IMR-90 (cell line): Measurements from ENCODE around the gene B3GNT9. TPM values are rescaled to one million over a fixed set of nuclear protein-coding genes. Genes with fewer than 3 reads are reported as not detected.

Experiments
- ATAC-seq: fragments of 200-7000 bp; cut with Tn5 transposase; 2 replicates; pipeline ENCODE4 v1.9.1; 2020; ENCODE audit warnings: low read depth, mild to moderate bottlenecking, moderate library complexity
- BruUV-seq: library from RNA; stranded (reverse); fragments of 400-500 nt; replicated peaks from 2 replicates; lab custom pipeline; 2021; lab: Mats Ljungman, UMichigan
- CTCF ChIA-PET: fragments of 300-600 bp; formaldehyde crosslinking; extraction: SDS; loops from one replicate; lab custom pipeline; 2021; ENCODE audit warnings: antibody characterized with exemption; lab: Yijun Ruan, JAX
- POLR2A ChIA-PET: fragments of 300-600 bp; sonication (Branson Sonifier 250); formaldehyde crosslinking; loops from one replicate; lab custom pipeline; 2022; ENCODE audit warnings: antibody characterized with exemption; ENCODE audit not compliant: unreplicated experiment; lab: Charles Lee
- DNase-seq: peaks from one replicate; pipeline ENCODE4 v3.0.0; 2013
- H2AFZ ChIP-seq: replicated peaks from 2 replicates; pipeline ENCODE3; 2013; ENCODE audit warnings: low read length, mild to moderate bottlenecking; ENCODE audit not compliant: poor library complexity
- H2AK5ac ChIP-seq: 2 replicates; pipeline ENCODE4 v1.6.1; 2013; ENCODE audit warnings: low read depth, low read length, inconsistent platforms
- H2AK9ac ChIP-seq: replicated peaks from 2 replicates; pipeline ENCODE3; 2013; ENCODE audit warnings: mild to moderate bottlenecking, low read depth, low read length, moderate library complexity; ENCODE audit not compliant: poor library complexity
- H2BK120ac ChIP-seq: 2 replicates; pipeline ENCODE4 v1.6.1; 2013; ENCODE audit warnings: low read depth, low read length, inconsistent platforms
- H2BK15ac ChIP-seq: 3 replicates; pipeline ENCODE4 v1.6.1; 2013; ENCODE audit warnings: low read depth, low read length, inconsistent platforms
- H2BK20ac ChIP-seq: 2 replicates; pipeline ENCODE4 v1.6.1; 2013; ENCODE audit warnings: low read depth, mild to moderate bottlenecking, inconsistent platforms, low read length, moderate library complexity
- H2BK5ac ChIP-seq: 2 replicates; pipeline ENCODE4 v1.6.1; 2013; ENCODE audit warnings: mild to moderate bottlenecking, low read depth, low read length, inconsistent platforms; ENCODE audit not compliant: poor library complexity, severe bottlenecking
- H3K14ac ChIP-seq: replicated peaks from 2 replicates; pipeline ENCODE4 v1.6.1; 2013; ENCODE audit warnings: low read depth, low read length, inconsistent platforms
- H3K18ac ChIP-seq: 2 replicates; pipeline ENCODE4 v1.6.1; 2013; ENCODE audit warnings: low read depth, low read length, control low read depth
- H3K23ac ChIP-seq: 2 replicates; pipeline ENCODE4 v1.6.1; 2013; ENCODE audit warnings: low read depth, low read length, inconsistent platforms
- H3K27ac ChIP-seq: 2 replicates; pipeline ENCODE4 v1.5.1; 2013; ENCODE audit warnings: mild to moderate bottlenecking, control low read depth, low read length; ENCODE audit not compliant: insufficient read depth
- H3K27me3 ChIP-seq: 2 replicates; pipeline ENCODE4 v1.6.1; 2013; ENCODE audit warnings: low read length; ENCODE audit not compliant: control insufficient read depth, insufficient read depth
- H3K36me3 ChIP-seq: 2 replicates; pipeline ENCODE4 v1.6.1; 2013; ENCODE audit warnings: low read length, mixed read lengths; ENCODE audit not compliant: control insufficient read depth, insufficient read depth
- H3K4ac ChIP-seq: 2 replicates; pipeline ENCODE4 v1.6.1; 2013; ENCODE audit warnings: low read depth, low read length, inconsistent platforms
- H3K4me1 ChIP-seq: 2 replicates; pipeline ENCODE4 v1.6.1; 2013; ENCODE audit warnings: low read length, mixed read lengths; ENCODE audit not compliant: control insufficient read depth, insufficient read depth
- H3K4me2 ChIP-seq: 2 replicates; pipeline ENCODE4 v1.6.1; 2013; ENCODE audit warnings: low read depth, mild to moderate bottlenecking, control low read depth, low read length, moderate library complexity
- H3K4me3 ChIP-seq: 2 replicates; pipeline ENCODE4 v1.5.1; 2013; ENCODE audit warnings: low read depth, mild to moderate bottlenecking, control low read depth, low read length, moderate library complexity; ENCODE audit not compliant: insufficient read depth
- H3K56ac ChIP-seq: 2 replicates; pipeline ENCODE4 v1.6.1; 2013; ENCODE audit warnings: low read length, inconsistent platforms; ENCODE audit not compliant: insufficient read depth; ENCODE audit errors: extremely low read depth
- H3K79me1 ChIP-seq, 2 experiments: 2 replicates each; pipeline ENCODE4 v1.6.1; 2013; ENCODE audit warnings: low read length in 2 of 2, inconsistent platforms in 1 of 2, low read depth in 1 of 2
- H3K9ac ChIP-seq: 2 replicates; pipeline ENCODE4 v1.6.1; 2013; ENCODE audit warnings: low read depth, low read length, control low read depth
- H3K9me1 ChIP-seq: 2 replicates; pipeline ENCODE4 v1.6.1; 2013; ENCODE audit warnings: low read length, inconsistent platforms; ENCODE audit not compliant: insufficient read depth
- H3K9me3 ChIP-seq: 2 replicates; pipeline ENCODE4 v1.6.1; 2013; ENCODE audit warnings: low read length; ENCODE audit not compliant: control insufficient read depth, insufficient read depth
- H4K20me1 ChIP-seq: 2 replicates; pipeline ENCODE4 v1.6.1; 2013; ENCODE audit warnings: low read length, inconsistent platforms; ENCODE audit not compliant: insufficient read depth
- H4K5ac ChIP-seq: 2 replicates; pipeline ENCODE4 v1.6.1; 2013; ENCODE audit warnings: mild to moderate bottlenecking, low read depth, low read length, control low read depth
- H4K8ac ChIP-seq, 2 experiments: 2 replicates each; pipeline ENCODE4 v1.6.1; 2013; ENCODE audit warnings: low read depth in 2 of 2, low read length in 2 of 2, control low read depth in 1 of 2, inconsistent platforms in 1 of 2
- H4K91ac ChIP-seq: 2 replicates; pipeline ENCODE4 v1.6.1; 2013; ENCODE audit warnings: low read depth, low read length, inconsistent platforms; ENCODE audit not compliant: insufficient read depth
- BHLHE40 ChIP-seq: fragments of 150-350 bp; IDR thresholded peaks from 2 replicates; pipeline ENCODE4 v1.6.1; 2016; ENCODE audit warnings: mild to moderate bottlenecking, low read depth, low read length
- CEBPB ChIP-seq: IDR thresholded peaks from 2 replicates; pipeline ENCODE4 v1.6.1; 2012; ENCODE audit warnings: low read depth, low read length, improper control_type of control experiment
- CHD1 ChIP-seq: IDR thresholded peaks from 2 replicates; pipeline ENCODE4 v1.6.1; 2012; ENCODE audit warnings: low read depth, low read length, improper control_type of control experiment
- FOS ChIP-seq: fragments of 150-350 bp; IDR thresholded peaks from 2 replicates; pipeline ENCODE4 v1.6.1; 2016; ENCODE audit warnings: low read depth, low read length
- MAFK ChIP-seq: IDR thresholded peaks from 2 replicates; pipeline ENCODE4 v1.6.1; 2012; ENCODE audit warnings: low read depth, low read length, improper control_type of control experiment
- MAZ ChIP-seq: IDR thresholded peaks from 2 replicates; pipeline ENCODE4 v1.6.1; 2012; ENCODE audit warnings: low read depth, mild to moderate bottlenecking, low read length, improper control_type of control experiment, moderate library complexity, borderline replicate concordance
- MXI1 ChIP-seq: IDR thresholded peaks from 2 replicates; pipeline ENCODE4 v1.6.1; 2012; ENCODE audit warnings: low read depth, mild to moderate bottlenecking, low read length, moderate library complexity, borderline replicate concordance
- POLR2A ChIP-seq: IDR thresholded peaks from 2 replicates; pipeline ENCODE4 v1.6.1; 2012; ENCODE audit warnings: mild to moderate bottlenecking, low read depth, low read length
- RAD21 ChIP-seq: IDR thresholded peaks from 2 replicates; pipeline ENCODE4 v1.6.1; 2012; ENCODE audit warnings: low read length, improper control_type of control experiment
- RCOR1 ChIP-seq: IDR thresholded peaks from 2 replicates; pipeline ENCODE4 v1.6.1; 2012; ENCODE audit warnings: mild to moderate bottlenecking, low read length, improper control_type of control experiment; ENCODE audit not compliant: insufficient replicate concordance
- RFX5 ChIP-seq: IDR thresholded peaks from 2 replicates; pipeline ENCODE4 v1.8.0; 2012; ENCODE audit warnings: low read depth, mild to moderate bottlenecking, low read length, moderate library complexity
- WGBS, 2 experiments: methylation state at CpG; one replicate each; pipeline versions ENCODE4 v1.1.5 to v1.1.7; 2013; ENCODE audit warnings: missing lambda C conversion rate in 2 of 2; ENCODE audit not compliant: insufficient read length in 1 of 2; ENCODE audit errors: extremely low coverage in 2 of 2; 5-methylcytosine and 5-hydroxymethylcytosine counted together
- dilution Hi-C: fragments of 300-500 bp; cut with HindIII; formaldehyde crosslinking; loops from one replicate; pipeline ENCODE4 v1.14.3; 2018; ENCODE audit warnings: low sequenced_read_pairs; ENCODE audit not compliant: unreplicated experiment
- in situ Hi-C: fragments of 300-500 bp; cut with MboI; formaldehyde crosslinking; loops from 3 replicates; pipeline ENCODE4 v1.14.3; 2019; ENCODE audit warnings: low sequenced_read_pairs, inconsistent platforms, mixed read lengths
- intact Hi-C: fragments of 100-400 bp; cut with micrococcal nuclease; formaldehyde crosslinking; loops from 2 replicates; pipeline ENCODE4 v1.10.0; 2022
- polyA plus RNA-seq, 3 experiments: library from polyadenylated mRNA; depleted of rRNA; stranded (reverse); fragments of >200 nt; gene quantifications; 2 replicates each; pipeline ENCODE4 v1.2.3, GENCODE V29; 2012; ENCODE audit warnings: low replicate concordance in 1 of 3
- total RNA-seq: library from RNA; depleted of rRNA; stranded (reverse); fragments of >200 nt; gene quantifications from 2 replicates; pipeline ENCODE4 v1.2.3, GENCODE V29; 2012
- TF ChIP-seq, protein P1 (sequence below): fragments of 150-350 bp; IDR thresholded peaks from 2 replicates; pipeline ENCODE4 v1.6.1; 2016; ENCODE audit warnings: low read depth, mild to moderate bottlenecking, low read length, moderate library complexity, borderline replicate concordance
- TF ChIP-seq, protein P2 (sequence below): conservative IDR thresholded peaks from 2 replicates; pipeline ENCODE4 v1.5.1; 2012; ENCODE audit warnings: mild to moderate bottlenecking, low read depth, low read length, improper control_type of control experiment
- TF ChIP-seq, protein P3 (sequence below): fragments of 150-350 bp; IDR thresholded peaks from 2 replicates; pipeline ENCODE4 v1.6.1; 2017; ENCODE audit warnings: mild to moderate bottlenecking, antibody characterized with exemption, low read length, low read depth

The B3GNT9 gene
- total and polyA plus RNA-seq, 2 of the 4 experiments (the other 2 are of a cell fraction): 5.0 to 12.0 TPM

DNA sequence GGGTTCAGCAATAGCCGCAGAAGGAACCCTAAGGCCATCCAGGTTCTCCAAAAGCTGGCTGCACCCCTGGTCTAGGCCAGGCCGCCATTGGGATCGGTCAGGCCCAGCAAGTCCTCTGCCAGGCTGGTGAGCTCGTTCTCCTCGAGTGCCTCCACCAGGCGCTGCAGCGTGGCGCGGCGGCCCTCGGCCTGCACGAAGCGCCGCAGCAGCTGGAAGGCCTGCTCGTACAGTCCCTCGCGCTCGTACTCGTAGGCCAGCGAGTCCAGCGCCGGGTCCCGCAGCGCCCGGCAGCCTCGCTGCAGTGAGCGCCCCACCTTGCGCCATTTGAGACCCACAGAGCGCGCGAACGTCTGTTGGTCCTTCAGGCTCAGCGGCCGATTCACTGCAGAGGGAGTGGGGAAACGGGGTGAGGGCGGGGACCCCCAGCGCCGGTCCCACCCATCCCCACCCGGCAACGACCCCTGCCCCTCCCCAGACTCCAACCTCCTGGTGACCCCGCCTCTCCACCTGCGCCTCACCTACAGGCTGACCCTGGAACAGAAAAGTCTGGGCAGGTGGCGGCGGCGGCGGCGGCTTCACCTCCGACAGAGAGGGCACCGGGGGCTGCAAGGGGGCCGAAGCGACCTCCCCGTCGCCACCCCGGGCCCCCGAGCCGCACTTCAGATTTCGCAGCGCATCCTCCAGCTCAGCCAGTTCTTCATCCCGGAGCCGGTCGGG lies 3.9 kb upstream of the B3GNT9 start:
- Histone ChIP-seq H3K56ac (no peak overlapping the region), H3K18ac (no peak overlapping the region), H3K14ac (no peak overlapping the region), H2AFZ (peak overlapping the region; percentile 81), H3K4me3 (no peak overlapping the region), H3K4me1 (peaks cover 6% of the 10 kb centered on the region; the same call in 1 of the 2 replicates), H3K27ac (no peak overlapping the region), H3K36me3 (peaks cover under 1% of the 10 kb centered on the region; the same call in 1 of the 2 replicates), H2BK120ac (no peak overlapping the region), H3K27me3 (no peaks in the 10 kb centered on the region), H3K23ac (no peak overlapping the region), H2AK9ac (peak overlapping the region; percentile 86), H2BK15ac (no peak overlapping the region), H3K9me1 (peaks cover 2% of the 10 kb centered on the region; the same call in 1 of the 2 replicates), H4K8ac (no peak overlapping the region), H2BK20ac (no peak overlapping the region), H2AK5ac (no peak overlapping the region), H3K9ac (no peak overlapping the region), H4K20me1 (peaks cover 30% of the 10 kb centered on the region), H4K91ac (no peak overlapping the region), H3K4me2 (peak overlapping the region; percentile 87), H3K4ac (no peak overlapping the region), H3K9me3 (no peaks in the 10 kb centered on the region), H2BK5ac (no peak overlapping the region), H4K5ac (no peak overlapping the region), H3K79me1 (peaks cover 10 to 19% of the 10 kb centered on the region in 2 experiments; a peak in 3 of 4 replicates)
- ATAC-seq: no peak
- BruUV-seq: no TSS peak
- WGBS, 2 experiments: 25% methylated on average over 27 of the region's 61 CpGs; no CpG with 5 or more reads in 1 of the 2 experiments
- DNase-seq: no peak
- POLR2A ChIA-PET: interaction anchor here (1.1 kb wide), 1 partner anchor 127 kb away, joined by 4 read pairs; no protein-coding TSS in a partner anchor
- in situ Hi-C loops (loop anchor here (5.0 kb wide), 1 partner anchor 192 kb away; the partner anchor contains the start of gene CES3), intact Hi-C loops (loop anchor here (1.0 to 10.0 kb wide), 3 partner anchors 177 to 260 kb away; no protein-coding TSS in a partner anchor), dilution Hi-C loops (no loop called here)
- CTCF ChIA-PET: interaction anchor here (0.6 to 2.1 kb wide), 25 partner anchors 10 to 622 kb away, joined by 3 to 15 read pairs (median 4); partner anchors contain the start of genes CES3, HSF4 and PHAF1
- TF ChIP-seq MXI1: no peak
- no peak for TF ChIP-seq POLR2A
- no peak for TF ChIP-seq RCOR1
- TF ChIP-seq, protein P1, sequence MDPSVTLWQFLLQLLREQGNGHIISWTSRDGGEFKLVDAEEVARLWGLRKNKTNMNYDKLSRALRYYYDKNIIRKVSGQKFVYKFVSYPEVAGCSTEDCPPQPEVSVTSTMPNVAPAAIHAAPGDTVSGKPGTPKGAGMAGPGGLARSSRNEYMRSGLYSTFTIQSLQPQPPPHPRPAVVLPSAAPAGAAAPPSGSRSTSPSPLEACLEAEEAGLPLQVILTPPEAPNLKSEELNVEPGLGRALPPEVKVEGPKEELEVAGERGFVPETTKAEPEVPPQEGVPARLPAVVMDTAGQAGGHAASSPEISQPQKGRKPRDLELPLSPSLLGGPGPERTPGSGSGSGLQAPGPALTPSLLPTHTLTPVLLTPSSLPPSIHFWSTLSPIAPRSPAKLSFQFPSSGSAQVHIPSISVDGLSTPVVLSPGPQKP: no peak
- TF ChIP-seq, protein P2, sequence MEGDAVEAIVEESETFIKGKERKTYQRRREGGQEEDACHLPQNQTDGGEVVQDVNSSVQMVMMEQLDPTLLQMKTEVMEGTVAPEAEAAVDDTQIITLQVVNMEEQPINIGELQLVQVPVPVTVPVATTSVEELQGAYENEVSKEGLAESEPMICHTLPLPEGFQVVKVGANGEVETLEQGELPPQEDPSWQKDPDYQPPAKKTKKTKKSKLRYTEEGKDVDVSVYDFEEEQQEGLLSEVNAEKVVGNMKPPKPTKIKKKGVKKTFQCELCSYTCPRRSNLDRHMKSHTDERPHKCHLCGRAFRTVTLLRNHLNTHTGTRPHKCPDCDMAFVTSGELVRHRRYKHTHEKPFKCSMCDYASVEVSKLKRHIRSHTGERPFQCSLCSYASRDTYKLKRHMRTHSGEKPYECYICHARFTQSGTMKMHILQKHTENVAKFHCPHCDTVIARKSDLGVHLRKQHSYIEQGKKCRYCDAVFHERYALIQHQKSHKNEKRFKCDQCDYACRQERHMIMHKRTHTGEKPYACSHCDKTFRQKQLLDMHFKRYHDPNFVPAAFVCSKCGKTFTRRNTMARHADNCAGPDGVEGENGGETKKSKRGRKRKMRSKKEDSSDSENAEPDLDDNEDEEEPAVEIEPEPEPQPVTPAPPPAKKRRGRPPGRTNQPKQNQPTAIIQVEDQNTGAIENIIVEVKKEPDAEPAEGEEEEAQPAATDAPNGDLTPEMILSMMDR: no peak
- TF ChIP-seq MAFK: no peak
- TF ChIP-seq, protein P3, sequence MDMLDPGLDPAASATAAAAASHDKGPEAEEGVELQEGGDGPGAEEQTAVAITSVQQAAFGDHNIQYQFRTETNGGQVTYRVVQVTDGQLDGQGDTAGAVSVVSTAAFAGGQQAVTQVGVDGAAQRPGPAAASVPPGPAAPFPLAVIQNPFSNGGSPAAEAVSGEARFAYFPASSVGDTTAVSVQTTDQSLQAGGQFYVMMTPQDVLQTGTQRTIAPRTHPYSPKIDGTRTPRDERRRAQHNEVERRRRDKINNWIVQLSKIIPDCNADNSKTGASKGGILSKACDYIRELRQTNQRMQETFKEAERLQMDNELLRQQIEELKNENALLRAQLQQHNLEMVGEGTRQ: no peak
- TF ChIP-seq MAZ: no peak
- TF ChIP-seq RAD21: no peak
- no peak for TF ChIP-seq CEBPB
- no peak for TF ChIP-seq RFX5
- TF ChIP-seq FOS: no peak
- no peak for TF ChIP-seq CHD1
- TF ChIP-seq BHLHE40: no peak
